Endothelial cell of umbilical vein (primary cell): ENCODE measurements around the gene PAOX. TPM values are rescaled to one million over a fixed set of nuclear protein-coding genes. Genes with fewer than 3 reads are reported as not detected.

ENCODE experiments used
- BruUV-seq: library from RNA; stranded (reverse); fragments of 400-500 nt; replicated peaks from 2 replicates; lab custom pipeline; 2021; lab: Mats Ljungman, UMichigan
- CTCF ChIA-PET: fragments of 300-600, 350-600 bp; sonication (Branson Sonifier 250); formaldehyde crosslinking; loops from one replicate; lab custom pipeline; 2021; ENCODE audit warnings: antibody characterized with exemption, inconsistent platforms; lab: Charles Lee
- POLR2A ChIA-PET: fragments of 300-600, 350-600 bp; sonication (Branson Sonifier 250); formaldehyde crosslinking; loops from one replicate; lab custom pipeline; 2021; ENCODE audit warnings: antibody characterized with exemption, inconsistent platforms; lab: Charles Lee
- DNase-seq: peaks from one replicate; pipeline ENCODE4 v3.0.0-alpha.2; 2011; ENCODE audit warnings: low read depth, low spot score
- FAIRE-seq: peaks from 2 replicates; lab custom pipeline; 2011; peaks lifted over from hg19 to GRCh38; lab: Jason Lieb, UNC
- H2AFZ ChIP-seq: 2 replicates; pipeline ENCODE4 v1.6.0; 2012; ENCODE audit warnings: low read depth, low read length, control low read depth, inconsistent platforms
- H3K27ac ChIP-seq: 2 replicates; pipeline ENCODE4 v1.5.1; 2011; ENCODE audit warnings: low read depth, mild to moderate bottlenecking, control low read depth, low read length, moderate library complexity; ENCODE audit not compliant: insufficient read depth
- H3K27me3 ChIP-seq, 2 experiments: 2 replicates each; pipeline versions ENCODE4 v1.6.0 to v1.6.1; 2011; ENCODE audit warnings: low read length in 2 of 2, mixed read lengths in 1 of 2; ENCODE audit not compliant: control insufficient read depth in 2 of 2, insufficient read depth in 2 of 2
- H3K36me3 ChIP-seq, 2 experiments: 2 replicates in 1 of 2; 3 replicates in 1 of 2; pipeline ENCODE4 v1.5.1; 2011; ENCODE audit warnings: low read length in 2 of 2, mild to moderate bottlenecking in 1 of 2, moderate library complexity in 1 of 2; ENCODE audit not compliant: control insufficient read depth in 2 of 2, insufficient read depth in 2 of 2; ENCODE audit errors: extremely low read depth in 1 of 2
- H3K4me1 ChIP-seq: 3 replicates; pipeline ENCODE4 v1.5.1; 2011; ENCODE audit warnings: mild to moderate bottlenecking, low read length; ENCODE audit not compliant: control insufficient read depth, insufficient read depth; ENCODE audit errors: extremely low read depth
- H3K4me2 ChIP-seq: 2 replicates; pipeline ENCODE4 v1.6.1; 2011; ENCODE audit warnings: low read length, control low read depth, mixed read lengths; ENCODE audit not compliant: insufficient read depth
- H3K4me3 ChIP-seq, 3 experiments: fragments of 200-600 bp in 1 of 3; sonication (generic), shearing (Covaris generic) in 1 of 3; replicated peaks in 1 of 3; 2 replicates each; pipeline ENCODE4 v1.5.1; 2011 to 2016; ENCODE audit warnings: control low read depth in 3 of 3, low read length in 3 of 3, mild to moderate bottlenecking in 2 of 3, inconsistent platforms in 1 of 3, low read depth in 1 of 3, moderate library complexity in 1 of 3; ENCODE audit not compliant: insufficient read depth in 1 of 3
- H3K79me2 ChIP-seq: 2 replicates; pipeline ENCODE4 v1.6.0; 2012; ENCODE audit warnings: low read length, inconsistent platforms; ENCODE audit not compliant: control insufficient read depth, insufficient read depth
- H3K9ac ChIP-seq: replicated peaks from 2 replicates; pipeline ENCODE3; 2011; ENCODE audit warnings: low read length, control low read depth; ENCODE audit not compliant: insufficient read depth; ENCODE audit errors: extremely low read depth
- H3K9me1 ChIP-seq: replicated peaks from 3 replicates; pipeline ENCODE4 v1.6.0; 2011; ENCODE audit warnings: mild to moderate bottlenecking, low read length; ENCODE audit not compliant: control insufficient read depth, insufficient read depth; ENCODE audit errors: extremely low read depth
- H3K9me3 ChIP-seq: replicated peaks from 2 replicates; pipeline ENCODE4 v1.5.1; 2012; ENCODE audit warnings: low read length, inconsistent platforms; ENCODE audit not compliant: control insufficient read depth, insufficient read depth
- H4K20me1 ChIP-seq: replicated peaks from 2 replicates; pipeline ENCODE3; 2011; ENCODE audit warnings: mild to moderate bottlenecking, low read length; ENCODE audit not compliant: control insufficient read depth, insufficient read depth; ENCODE audit errors: extremely low read depth
- CTCF ChIP-seq, 2 donors: IDR thresholded peaks; 1 replicate in 1 of 2; 2 replicates in 1 of 2; pipeline ENCODE4 v1.5.1; 2011; ENCODE audit warnings: low read length in 2 of 2, mild to moderate bottlenecking in 2 of 2, moderate library complexity in 2 of 2, control low read depth in 1 of 2, inconsistent platforms in 1 of 2, low read depth in 1 of 2; ENCODE audit not compliant: insufficient read depth in 1 of 2; ENCODE audit errors: extremely low read depth in 1 of 2
- EZH2 ChIP-seq: IDR thresholded peaks from 2 replicates; pipeline ENCODE4 v1.6.1; 2012; ENCODE audit warnings: borderline replicate concordance, low read depth, mild to moderate bottlenecking, moderate library complexity, low read length, inconsistent platforms; ENCODE audit not compliant: severe bottlenecking
- FOS ChIP-seq: IDR thresholded peaks from 2 replicates; pipeline ENCODE4 v1.6.1; 2011; ENCODE audit warnings: mild to moderate bottlenecking, low read length, moderate library complexity, borderline replicate concordance; ENCODE audit not compliant: insufficient read depth
- GATA2 ChIP-seq: IDR thresholded peaks from 2 replicates; pipeline ENCODE4 v1.7.0; 2011; ENCODE audit warnings: low read depth, mild to moderate bottlenecking, moderate library complexity, mixed read lengths, low read length; ENCODE audit not compliant: insufficient read length, insufficient read depth
- JUN ChIP-seq: IDR thresholded peaks from 2 replicates; pipeline ENCODE4 v1.6.1; 2011; ENCODE audit warnings: borderline replicate concordance, low read depth; ENCODE audit not compliant: insufficient read length, insufficient read depth
- MAX ChIP-seq: IDR thresholded peaks from 2 replicates; pipeline ENCODE4 v1.6.1; 2011; ENCODE audit not compliant: insufficient read depth, insufficient read length
- MYC ChIP-seq: IDR thresholded peaks from one replicate; pipeline ENCODE4 v1.6.1; 2011; ENCODE audit warnings: mild to moderate bottlenecking, low read depth, low read length
- POLR2A ChIP-seq: IDR thresholded peaks from 2 replicates; pipeline ENCODE4 v1.6.1; 2012; ENCODE audit warnings: low read depth, mild to moderate bottlenecking, control low read depth, low read length
- POLR2AphosphoS5 ChIP-seq: IDR thresholded peaks from 2 replicates; pipeline ENCODE4 v1.6.1; 2012; ENCODE audit warnings: low read depth, mild to moderate bottlenecking, control low read depth, low read length, moderate library complexity; ENCODE audit not compliant: insufficient read depth
- dilution Hi-C: fragments of 300-500 bp; cut with MboI; formaldehyde crosslinking; loops from one replicate; pipeline ENCODE4 v1.15.0; 2019; ENCODE audit warnings: low sequenced_read_pairs; ENCODE audit not compliant: extremely low pct_ligation_motif_present
- intact Hi-C: fragments of 100-400 bp; cut with micrococcal nuclease; formaldehyde crosslinking; loops from one replicate; pipeline ENCODE4 v1.10.0; 2022
- polyA plus RNA-seq, 4 experiments: library from polyadenylated mRNA; depleted of rRNA in 3 of 4; stranded (reverse) in 3 of 4; unstranded in 1 of 4; fragments of >200 nt; gene quantifications; 2 replicates each; pipeline versions ENCODE4 v1.2.1 to v1.2.3, GENCODE V29; 2011 to 2012; ENCODE audit warnings: missing spikeins in 1 of 4
- total RNA-seq: library from RNA; stranded (reverse); gene quantifications from 2 replicates; pipeline ENCODE4 v1.2.3, GENCODE V29; 2021

The PAOX gene
- total and polyA plus RNA-seq, 2 donors (not counting 3 experiments of a cell fraction or from before 2014, with no cell fraction given) = 2.6 to 3.8 TPM

GRCh38 chr10:133403359-133403758, 24.3 kb downstream of the PAOX start:
- H3K79me2 ChIP-seq = peaks cover 37% of the 10 kb centered on the region
- no peaks in the 10 kb centered on the region for H3K9me1 ChIP-seq
- ChIA-PET CTCF (no interaction called here), POLR2A (no interaction called here)
- H3K9me3 ChIP-seq = no peaks in the 10 kb centered on the region
- TF ChIP-seq FOS = no peak
- TF ChIP-seq POLR2AphosphoS5 = no peak
- TF ChIP-seq POLR2A = no peak
- no peak for TF ChIP-seq CTCF (IDR thresholded peaks at IDR 0.05; ENCODE audit: extremely low read depth in 1 of 2, insufficient read depth in 1 of 2, low read depth in 1 of 2, low read length in 2 of 2)
- TF ChIP-seq EZH2 = no peak
- TF ChIP-seq GATA2 = no peak
- no peak for TF ChIP-seq MYC
- TF ChIP-seq JUN = no peak
- no peak for TF ChIP-seq MAX
- FAIRE-seq = no peak
- no peak overlapping the region for H3K4me3 ChIP-seq
- H3K27me3 ChIP-seq = no peaks in the 10 kb centered on the region
- no peak overlapping the region for H3K9ac ChIP-seq
- BruUV-seq = no TSS peak
- no peak overlapping the region for H3K27ac ChIP-seq
- H2AFZ ChIP-seq = no peak overlapping the region
- H3K4me1 ChIP-seq = no peaks in the 10 kb centered on the region
- DNase-seq = no peak
- intact Hi-C loops = no loop called here
- H3K4me2 ChIP-seq = no peak overlapping the region
- peaks cover 15 to 27% of the 10 kb centered on the region in 2 experiments for H3K36me3 ChIP-seq
- no peaks in the 10 kb centered on the region for H4K20me1 ChIP-seq
- dilution Hi-C loops = no loop called here
